Stimulated activated CD4-positive, alpha-beta T cell treated with anti-CD3 and anti-CD28 coated beads, Interleukin-1b, Interleukin-23, amount 100 ng/mL, for 48 hours (primary cell): Measurements from ENCODE around the gene SNAPC1.
"Not testable (repeated sequence)": the region's sequence is repeated elsewhere in the genome, so short reads cannot be mapped to it uniquely, and the experiment has no call there.

ENCODE experiments used
- DNase-seq: peaks from one replicate; pipeline ENCODE4 v3.0.0-alpha.2; 2020

Gene SNAPC1

DNA sequence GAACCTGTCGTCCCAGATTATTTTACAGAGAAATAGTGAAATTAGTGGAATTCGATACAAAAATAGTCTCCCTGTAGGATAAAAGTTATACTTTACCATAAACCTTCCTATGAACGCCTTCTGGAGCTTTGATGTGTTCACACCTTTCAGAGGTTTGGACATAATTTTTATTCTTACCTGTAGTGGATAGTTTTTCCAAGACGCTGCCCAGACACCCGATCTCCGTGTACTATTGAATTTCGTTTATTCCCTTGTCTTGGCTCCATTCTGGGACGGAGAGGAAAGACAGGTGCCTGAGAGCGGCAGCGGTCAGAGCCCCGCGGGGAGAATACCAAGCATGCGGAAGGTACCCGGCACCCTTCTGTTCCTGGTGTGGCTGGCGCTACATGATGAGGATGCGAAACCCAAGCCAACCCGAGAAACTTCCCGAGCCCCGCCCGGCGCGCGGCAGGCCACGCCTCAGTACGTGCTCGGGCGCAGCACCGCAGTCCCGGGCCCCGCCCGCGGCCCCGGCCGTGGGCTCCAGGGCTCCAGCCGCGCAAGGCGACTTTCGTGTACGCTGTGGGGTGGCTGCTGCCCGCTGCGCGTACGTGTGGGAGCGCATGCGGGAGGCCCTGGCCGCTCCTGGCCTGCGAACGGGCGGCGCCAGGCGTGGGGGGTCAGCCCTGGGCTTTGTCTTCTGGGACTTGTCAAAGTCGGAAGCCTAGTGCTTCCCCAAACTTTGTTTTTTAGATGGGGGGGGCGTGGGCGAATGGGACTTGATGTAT, 11.3 kb upstream of the SNAPC1 start:
- peak; percentile 84 for DNase-seq

GRCh38 chr14:61751475-61751989, 10.7 kb upstream of the SNAPC1 start:
- no peak for DNase-seq

- no peak for DNase-seq
These were observed 9.6 kb upstream of the SNAPC1 start for GRCh38 chr14:61752626-61753025.

DNA sequence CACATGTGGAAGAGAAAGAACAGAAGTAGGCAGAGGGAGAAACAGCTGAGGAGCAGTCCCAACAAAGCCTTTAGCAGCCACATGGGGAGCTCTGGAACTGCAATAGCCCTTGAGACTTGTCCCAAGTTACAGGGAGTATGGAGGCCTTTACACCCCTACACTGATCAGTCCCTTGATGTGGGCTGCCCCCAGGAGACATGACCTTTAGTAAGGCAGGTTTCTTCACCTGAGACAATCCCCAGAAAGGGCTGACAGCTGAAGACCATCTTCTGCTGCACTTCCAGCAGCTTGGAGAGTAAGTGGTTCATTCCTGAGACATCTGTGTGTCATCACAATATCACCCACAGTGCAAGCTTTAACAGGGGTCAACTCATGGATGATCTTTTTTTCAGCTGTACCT, 8.6 kb upstream of the SNAPC1 start:
- no peak for DNase-seq

DNA sequence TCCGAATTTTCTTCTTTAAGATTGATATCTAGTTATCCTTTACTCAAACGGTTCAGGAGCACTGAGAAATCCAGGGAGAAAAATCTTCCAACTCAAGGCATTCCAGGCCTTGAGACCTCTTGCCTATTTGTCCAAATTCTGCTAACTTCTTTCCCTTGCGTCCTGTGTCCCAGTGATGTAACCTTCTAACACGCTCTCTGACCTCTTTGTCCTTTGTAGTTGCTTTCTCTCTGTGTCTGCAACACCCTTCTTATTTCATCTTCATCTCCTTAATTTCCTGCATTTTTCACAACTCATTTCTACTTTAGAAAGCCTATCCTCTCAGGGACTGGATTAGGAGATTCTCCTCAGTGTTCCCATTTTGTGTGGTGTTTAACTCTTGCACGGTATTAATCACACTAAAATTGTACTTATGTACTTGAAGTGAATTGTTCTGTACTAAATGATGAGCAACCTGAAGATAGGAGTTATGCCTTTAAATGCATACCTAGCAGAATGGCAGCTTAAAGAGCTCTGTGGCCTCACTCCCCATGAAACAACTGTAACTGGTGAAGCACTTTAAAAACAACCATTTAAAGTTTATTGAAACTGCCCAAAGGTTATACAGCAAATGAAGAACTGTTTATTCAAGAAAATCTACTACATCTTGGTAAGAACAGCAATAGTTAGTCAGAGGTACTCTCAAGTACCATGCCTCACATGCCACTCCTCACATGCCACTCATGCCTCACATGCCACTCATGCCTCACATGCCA, 7.4 kb upstream of the SNAPC1 start:
- no peak for DNase-seq

GRCh38 chr14:61755382-61755742, 6.9 kb upstream of the SNAPC1 start:
- not testable (repeated sequence) for DNase-seq

- DNase-seq: no peak
These were observed 6.1 kb upstream of the SNAPC1 start for GRCh38 chr14:61756135-61756534.

GRCh38 chr14:61759878-61760277, 2.3 kb upstream of the SNAPC1 start:
- DNase-seq: no peak

DNA sequence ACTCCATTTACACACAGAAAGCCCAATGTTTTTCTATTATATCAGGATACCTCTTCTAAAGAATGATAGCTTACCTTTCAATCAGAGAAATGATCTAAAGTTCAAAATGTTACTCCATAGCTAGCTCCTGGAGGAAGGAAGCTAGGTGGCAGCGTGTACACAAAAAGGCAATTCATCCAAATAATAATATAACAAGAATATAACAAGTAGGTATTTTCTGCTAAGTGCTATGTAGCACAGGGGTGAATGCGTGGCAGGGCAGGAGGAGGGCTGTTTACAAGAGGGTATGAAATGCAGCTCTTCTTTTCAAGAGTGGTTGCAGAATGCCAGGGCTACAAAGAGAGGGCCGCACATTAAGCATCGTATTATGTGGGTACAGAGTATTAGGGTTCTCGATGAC, 663 bp upstream of the SNAPC1 start:
- DNase-seq: no peak

- DNase-seq: no peak
These were observed 2.3 kb downstream of the SNAPC1 start for GRCh38 chr14:61764342-61765122.

DNA sequence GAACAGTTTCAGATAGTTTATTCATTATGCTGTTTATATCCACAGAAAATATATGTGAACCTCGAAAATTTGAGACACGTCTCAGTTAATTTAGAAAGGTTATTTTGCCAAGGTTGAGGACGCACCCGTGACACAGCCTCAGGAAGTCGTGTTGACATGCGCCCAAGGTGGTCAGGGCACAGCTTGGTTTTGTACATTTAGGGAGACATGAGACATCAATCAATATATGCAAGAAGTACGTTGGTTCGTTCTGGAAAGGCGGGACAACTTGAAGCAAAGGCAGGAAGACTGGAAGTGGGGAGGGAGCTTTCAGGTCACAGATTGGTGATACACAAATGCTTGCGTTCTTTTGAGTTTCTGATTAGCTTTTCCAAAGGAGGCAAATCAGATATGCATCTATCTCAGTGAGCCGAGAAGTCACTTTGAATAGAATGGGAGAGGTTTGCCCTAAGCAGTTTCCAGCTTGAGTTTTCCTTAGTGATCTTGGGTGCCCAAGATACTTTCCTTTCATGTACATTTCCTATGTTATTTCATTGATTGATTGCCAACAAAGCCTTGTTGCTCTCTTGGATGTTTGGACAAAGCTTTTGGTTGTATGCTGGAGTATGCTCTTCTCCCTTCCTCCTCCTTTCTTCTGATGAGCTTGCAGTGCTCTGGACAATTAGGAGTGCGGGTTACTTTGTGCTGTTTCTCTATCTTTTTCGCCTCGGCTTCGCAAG, 3.2 kb downstream of the SNAPC1 start:
- no peak for DNase-seq

- DNase-seq: no peak
These were observed 3.9 kb downstream of the SNAPC1 start for GRCh38 chr14:61766151-61766550.

DNA sequence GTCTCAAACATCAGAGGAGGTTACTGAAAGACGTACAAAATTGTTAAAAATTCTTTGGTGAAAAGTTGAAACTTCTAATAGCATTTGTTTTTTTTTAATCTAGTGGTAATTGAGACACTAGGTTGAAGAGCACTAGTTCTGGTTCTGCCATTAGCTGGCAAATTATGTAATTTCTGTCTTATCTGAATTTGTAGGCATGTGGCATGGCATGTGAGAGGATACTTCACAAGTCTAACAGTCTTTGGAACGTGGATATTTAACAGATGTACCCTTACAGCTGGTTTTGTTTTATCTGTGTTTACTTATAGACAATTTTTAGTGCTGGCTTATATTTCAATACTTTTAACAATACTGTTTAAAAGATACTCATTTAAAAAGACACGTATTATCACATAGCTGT, 6.0 kb downstream of the SNAPC1 start:
- DNase-seq: no peak

- no peak for DNase-seq
These were observed 7.7 kb downstream of the SNAPC1 start for GRCh38 chr14:61769893-61770292.

DNA sequence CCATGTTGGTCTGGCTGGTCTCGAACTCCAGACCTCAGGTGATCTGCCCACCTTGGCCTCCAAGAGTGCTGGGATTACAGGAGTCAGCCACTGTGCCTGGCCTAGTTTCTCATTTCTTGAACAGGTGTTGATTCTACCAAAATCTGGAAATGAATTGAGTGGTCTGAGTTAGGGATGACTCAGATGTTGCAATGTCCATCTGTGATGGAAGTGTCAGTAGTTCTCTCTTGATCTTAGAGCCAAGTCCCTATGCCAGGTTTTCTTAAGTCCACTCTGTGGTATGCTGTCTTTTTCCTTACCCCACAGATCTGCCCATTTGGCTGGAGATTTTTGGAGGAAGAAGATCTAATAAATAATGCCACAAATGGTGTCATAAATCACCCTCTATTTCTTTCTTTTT, 12.6 kb downstream of the SNAPC1 start:
- no peak for DNase-seq

DNA sequence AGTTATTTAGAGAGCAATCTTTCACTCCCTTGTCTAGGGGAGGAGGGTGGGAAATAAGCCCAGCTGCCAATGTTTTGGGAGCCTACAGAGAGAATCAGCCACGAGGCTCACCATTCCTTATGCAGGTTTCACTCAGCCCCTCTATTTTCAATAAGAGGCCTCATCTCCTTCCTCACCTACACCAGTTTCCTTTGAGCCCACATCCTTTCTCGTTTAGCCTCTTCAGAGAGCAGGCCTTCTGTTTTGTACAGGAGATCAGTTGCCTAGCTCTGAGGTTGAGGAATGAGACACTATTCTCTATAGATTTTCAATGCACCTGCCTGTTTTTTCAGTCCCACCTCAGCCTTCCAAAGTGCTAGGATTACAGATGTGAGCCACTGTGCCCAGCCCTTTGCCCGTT, 17.9 kb downstream of the SNAPC1 start:
- no peak for DNase-seq

DNA sequence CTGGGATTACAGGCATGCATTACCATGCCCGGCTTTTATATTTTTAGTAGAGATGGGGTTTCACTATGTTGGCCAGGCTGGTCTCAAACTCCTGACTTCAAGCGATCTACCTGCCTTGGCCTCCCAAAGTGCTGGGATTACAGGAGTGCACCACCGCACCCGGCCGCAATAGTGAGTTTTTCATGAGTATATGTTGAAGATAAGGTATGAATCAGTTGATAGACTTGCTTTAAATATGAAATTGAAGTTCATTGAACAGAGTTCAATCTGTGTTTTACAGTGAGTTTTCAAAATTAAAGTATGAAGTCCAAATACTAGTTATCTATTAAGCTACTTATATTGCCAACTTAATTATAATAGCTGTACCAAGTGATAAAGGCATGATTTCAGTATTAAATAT, 35.1 kb downstream of the SNAPC1 start:
- DNase-seq: no peak

- no peak for DNase-seq
These were observed 39.9 kb downstream of the SNAPC1 start for GRCh38 chr14:61802010-61802568.

- no peak for DNase-seq
These were observed 41.5 kb downstream of the SNAPC1 start for GRCh38 chr14:61803755-61804154.

- no peak for DNase-seq
These were observed 43.2 kb downstream of the SNAPC1 start for GRCh38 chr14:61805451-61805850.

GRCh38 chr14:61811882-61812346, 49.7 kb downstream of the SNAPC1 start:
- DNase-seq: no peak

DNA sequence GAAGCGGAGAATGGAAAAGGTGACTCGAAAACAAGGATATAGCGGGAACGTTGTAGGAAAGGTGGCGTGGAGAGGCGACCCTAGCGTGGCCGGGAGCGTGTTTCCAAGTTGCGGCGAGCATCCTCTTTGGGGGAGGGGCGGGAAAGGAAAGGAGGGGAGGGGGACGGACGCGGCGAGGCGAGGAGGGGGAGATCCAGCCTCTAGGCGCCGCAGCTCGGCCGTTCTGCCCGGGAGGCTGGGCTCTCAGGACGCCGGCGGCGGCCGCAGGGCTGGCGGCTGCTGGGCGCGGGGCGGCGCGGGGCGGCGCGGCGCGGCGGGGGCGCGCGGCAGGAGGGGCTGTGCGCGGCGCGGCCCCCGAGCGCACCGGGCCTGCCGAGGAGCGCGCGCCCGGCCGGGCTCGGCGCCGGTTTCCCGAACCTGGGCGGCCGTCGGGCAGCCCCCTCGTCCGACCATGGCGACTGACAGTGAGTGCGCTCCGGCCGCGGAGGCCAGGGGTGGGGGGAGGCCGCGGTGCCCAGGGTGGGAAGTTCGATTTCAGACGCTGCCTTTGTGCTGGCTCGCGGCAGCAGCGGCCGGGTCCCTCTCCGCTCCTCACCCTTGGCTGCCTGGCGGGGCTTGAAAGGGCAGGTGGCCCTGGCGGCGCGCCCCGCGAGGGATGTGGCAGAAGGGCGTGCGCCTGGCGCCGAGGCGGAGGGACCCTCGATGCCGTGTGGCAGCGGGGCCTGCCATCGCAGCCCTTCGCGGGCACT, 50.3 kb downstream of the SNAPC1 start, which contains the start of gene SYT16:
Gene SYT16, plus strand, starts transcription at position 357 of the 749 bp plus-strand sequence.
- no peak for DNase-seq
